Left ventricle myocardium superior (tissue), 1 donor: Measurements from ENCODE around the gene LIMS1. TPM values are rescaled to one million over a fixed set of nuclear protein-coding genes. Genes with fewer than 3 reads are reported as not detected.
"Not testable (repeated sequence)": the region's sequence is repeated elsewhere in the genome, so short reads cannot be mapped to it uniquely, and the experiment has no call there.

Experiments used
- ATAC-seq: fragments of 200-7000 bp; cut with Tn5 transposase; one replicate; pipeline ENCODE4 v1.9.1; 2020; ENCODE audit warnings: mild to moderate bottlenecking, moderate library complexity
- DNase-seq: peaks from one replicate; pipeline ENCODE4 v3.0.0-alpha.2; 2020
- intact Hi-C: fragments of 100-400 bp; cut with micrococcal nuclease; formaldehyde crosslinking; loops from one replicate; pipeline ENCODE4 v1.11.0; 2022
- long read RNA-seq: library from polyadenylated mRNA; unstranded; transcript quantifications from one replicate; pipeline ENCODE4 v2.0.0, GENCODE V29; 2021
- total RNA-seq: library from RNA; stranded (reverse); fragmentation: NEBNext Ultra II Directional; extraction: Animal tissue kit (Norgen Biotek cat#: 25700); gene quantifications from one replicate; pipeline ENCODE4 v1.2.1, GENCODE V29; 2021
- donor health status: DM: no; HTN: yes; CAD: no; lungs with severe emphysema.

Gene LIMS1, protein sequence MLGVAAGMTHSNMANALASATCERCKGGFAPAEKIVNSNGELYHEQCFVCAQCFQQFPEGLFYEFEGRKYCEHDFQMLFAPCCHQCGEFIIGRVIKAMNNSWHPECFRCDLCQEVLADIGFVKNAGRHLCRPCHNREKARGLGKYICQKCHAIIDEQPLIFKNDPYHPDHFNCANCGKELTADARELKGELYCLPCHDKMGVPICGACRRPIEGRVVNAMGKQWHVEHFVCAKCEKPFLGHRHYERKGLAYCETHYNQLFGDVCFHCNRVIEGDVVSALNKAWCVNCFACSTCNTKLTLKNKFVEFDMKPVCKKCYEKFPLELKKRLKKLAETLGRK
- 74.3 TPM for total RNA-seq
- long read RNA-seq, full-length matches to known transcripts: 6 of 55 reads
- long read RNA-seq, partial matches to known transcripts: 2 of 55 reads
- long read RNA-seq, other reads (novel, unspliced or antisense): 47 of 55 reads

DNA sequence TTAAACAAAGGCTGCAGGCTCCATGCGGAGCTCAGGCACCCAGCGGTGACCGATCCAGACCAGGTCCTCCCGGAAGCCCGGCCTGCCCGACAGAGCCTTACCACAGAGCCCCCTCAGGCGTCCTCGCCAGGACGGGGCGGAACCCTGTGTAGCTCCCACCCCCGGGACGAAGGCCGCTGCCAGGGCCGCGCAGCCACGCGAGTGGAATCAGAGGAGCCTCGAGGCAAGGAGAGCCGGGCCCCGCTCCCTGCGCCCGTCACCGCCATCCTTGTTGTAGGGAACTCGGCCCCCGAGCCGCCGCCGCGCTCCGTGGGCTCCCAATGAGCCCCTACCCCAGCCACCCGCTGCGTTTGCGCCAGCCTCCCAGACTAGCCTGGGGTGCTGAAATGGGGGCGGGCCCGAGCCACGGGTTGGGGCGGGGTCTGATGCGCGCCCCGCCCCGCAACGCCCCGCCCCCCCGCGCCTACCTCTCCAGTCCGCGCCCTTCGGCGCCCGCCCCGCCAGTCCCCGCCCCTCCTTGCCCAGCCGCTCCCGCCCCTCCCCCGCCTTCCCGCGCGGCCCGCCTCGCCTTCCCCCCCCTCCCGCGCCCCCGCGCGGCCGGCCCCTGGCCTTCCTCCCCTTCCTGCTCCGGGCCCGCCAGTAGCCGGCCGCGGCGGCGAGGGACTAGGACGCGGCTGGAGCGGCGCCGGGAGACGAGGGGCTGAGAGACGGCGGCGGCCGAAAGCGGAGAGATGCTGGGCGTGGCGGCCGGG, at the start of gene LIMS1:
TSS of gene LIMS1 (plus strand) at position 639 of the 752 bp plus-strand sequence. CDS start at position 732, 93 bp downstream.
- peak; percentile 96 for DNase-seq
- intact Hi-C loops: no loop called here
- peak; percentile 97 for ATAC-seq

- DNase-seq: no peak
- ATAC-seq: no peak
- intact Hi-C loops: no loop called here
These were observed 49.0 kb upstream of the LIMS1 start for GRCh38 chr2:108485253-108485652.

DNA sequence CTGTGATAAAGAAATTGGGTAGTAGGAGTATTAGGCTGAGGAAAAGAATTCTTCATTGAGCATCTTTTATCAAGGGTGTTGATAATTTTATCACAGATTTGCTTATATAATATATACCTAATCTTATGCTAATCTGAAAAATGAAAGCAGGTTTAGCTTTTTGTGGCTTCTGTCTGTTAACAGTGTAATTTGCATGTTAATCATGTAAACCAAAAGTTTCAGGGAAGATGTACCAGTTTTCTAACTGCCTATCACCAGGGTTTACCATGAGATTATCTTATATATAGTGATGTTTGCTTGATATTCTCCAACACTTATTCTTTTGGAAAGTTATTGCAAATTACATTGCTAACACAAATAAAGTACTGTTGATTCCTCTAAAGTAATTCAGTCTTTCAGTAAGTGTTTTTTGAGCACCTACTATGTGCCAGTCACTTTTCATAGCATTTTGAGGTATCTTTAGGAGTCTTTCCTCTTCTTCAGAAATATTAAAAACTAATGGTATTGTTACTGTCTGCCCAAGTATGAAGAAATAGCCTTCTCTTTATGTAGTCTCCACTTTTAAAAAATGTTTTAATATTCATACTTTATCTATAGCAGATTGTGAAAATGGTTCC, 43.7 kb upstream of the LIMS1 start:
- intact Hi-C loops: no loop called here
- no peak for DNase-seq

GRCh38 chr2:108491848-108492247, 42.4 kb upstream of the LIMS1 start:
- DNase-seq: no peak
- no peak for ATAC-seq
- intact Hi-C loops: no loop called here

More for the DNA sequence above, 43.7 kb upstream of the LIMS1 start:
- no peak for ATAC-seq

DNA sequence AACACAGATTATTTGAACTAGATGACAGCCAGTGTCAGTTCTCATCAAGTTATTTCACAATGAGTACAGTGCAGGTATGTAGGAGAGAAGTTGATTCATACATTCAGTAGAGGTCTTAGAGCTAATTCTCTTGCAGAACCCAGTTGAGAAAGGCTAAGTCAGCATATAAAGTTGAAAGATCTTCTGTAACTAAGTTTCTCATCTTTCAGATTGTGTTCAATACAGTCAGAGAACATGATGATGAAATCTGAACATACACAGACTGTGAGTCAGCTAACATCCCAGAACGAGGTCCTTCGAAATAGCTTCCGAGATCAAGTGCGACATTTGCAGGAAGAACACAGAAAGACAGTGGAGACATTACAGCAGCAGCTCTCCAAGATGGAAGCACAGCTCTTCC, 41.9 kb upstream of the LIMS1 start:
- DNase-seq: no peak
- intact Hi-C loops: no loop called here
- no peak for ATAC-seq

DNA sequence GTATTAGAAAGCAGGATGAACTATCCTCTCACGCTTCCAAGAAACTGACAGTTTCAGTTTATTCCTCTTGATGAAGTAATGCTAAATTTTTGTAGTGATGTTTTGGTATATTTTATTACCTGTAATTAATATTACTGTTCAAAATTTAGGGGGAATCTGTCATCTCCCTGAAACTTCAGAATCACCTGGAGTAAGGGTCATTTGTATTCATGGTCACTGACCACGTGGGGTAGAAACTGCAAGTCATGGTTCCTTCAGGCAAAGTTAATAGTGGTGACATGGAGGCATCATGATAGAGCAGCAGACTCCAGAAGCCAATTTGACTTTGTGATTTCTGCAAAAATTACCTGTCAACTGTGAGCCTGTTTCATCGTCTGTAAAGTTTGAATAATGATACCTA, 38.1 kb upstream of the LIMS1 start:
- ATAC-seq, intact Hi-C loops, DNase-seq: not testable (repeated sequence)

- intact Hi-C loops, ATAC-seq, DNase-seq: not testable (repeated sequence)
These were observed 26.6 kb upstream of the LIMS1 start for GRCh38 chr2:108507620-108508019.

GRCh38 chr2:108512431-108512830, 21.8 kb upstream of the LIMS1 start:
- DNase-seq, intact Hi-C loops, ATAC-seq: not testable (repeated sequence)

- intact Hi-C loops, ATAC-seq, DNase-seq: not testable (repeated sequence)
These were observed 19.8 kb upstream of the LIMS1 start for GRCh38 chr2:108514478-108514877.

DNA sequence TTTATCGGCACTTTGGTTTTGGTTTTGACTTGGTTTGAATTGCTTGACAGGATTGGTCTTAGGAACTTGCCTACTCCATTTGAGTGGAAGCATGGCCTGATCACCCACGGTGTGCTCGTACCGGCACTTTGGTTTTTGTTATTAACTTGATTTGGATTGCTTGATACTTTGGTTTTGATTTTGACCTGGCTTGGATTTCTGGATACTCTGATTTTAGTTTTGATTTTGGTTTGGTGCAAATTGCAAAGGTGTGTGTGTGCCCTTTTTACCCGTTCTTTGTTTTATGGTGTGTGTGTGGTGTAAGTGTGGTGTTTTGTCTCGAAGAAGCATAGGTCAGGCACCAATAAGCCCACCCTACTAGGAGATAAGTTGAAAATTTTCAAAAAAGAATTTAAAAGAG, 9.6 kb upstream of the LIMS1 start:
- DNase-seq, ATAC-seq, intact Hi-C loops: not testable (repeated sequence)

GRCh38 chr2:108525258-108525657, 9.0 kb upstream of the LIMS1 start:
- not testable (repeated sequence) for ATAC-seq

GRCh38 chr2:108531674-108532055, 2.6 kb upstream of the LIMS1 start:
- DNase-seq (no peak), ATAC-seq (no peak)
- intact Hi-C loops: no loop called here

More at GRCh38 chr2:108525258-108525657, 9.0 kb upstream of the LIMS1 start:
- intact Hi-C loops, DNase-seq: not testable (repeated sequence)

GRCh38 chr2:108534584-108535356, 500 bp downstream of the LIMS1 start:
- ATAC-seq: no peak
- DNase-seq: peak; percentile 73
- intact Hi-C loops: no loop called here

DNA sequence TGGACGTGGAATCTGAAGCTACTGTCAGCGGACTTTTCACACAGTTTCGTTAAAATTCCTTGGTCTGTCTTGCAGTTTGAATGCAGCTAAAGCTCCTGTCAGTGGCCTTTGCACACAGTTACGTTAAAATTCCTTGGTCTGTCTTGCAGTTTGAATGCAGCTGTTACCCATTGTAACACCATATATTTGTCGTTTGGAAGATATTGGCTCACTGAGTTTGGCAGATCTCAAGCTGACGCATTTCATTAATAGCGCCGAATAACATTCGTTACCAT, 1.0 kb downstream of the LIMS1 start:
- DNase-seq (no peak), ATAC-seq (no peak)
- intact Hi-C loops: no loop called here

- no peak for ATAC-seq
- intact Hi-C loops: no loop called here
- no peak for DNase-seq
These were observed 2.0 kb downstream of the LIMS1 start for GRCh38 chr2:108536133-108536780.

DNA sequence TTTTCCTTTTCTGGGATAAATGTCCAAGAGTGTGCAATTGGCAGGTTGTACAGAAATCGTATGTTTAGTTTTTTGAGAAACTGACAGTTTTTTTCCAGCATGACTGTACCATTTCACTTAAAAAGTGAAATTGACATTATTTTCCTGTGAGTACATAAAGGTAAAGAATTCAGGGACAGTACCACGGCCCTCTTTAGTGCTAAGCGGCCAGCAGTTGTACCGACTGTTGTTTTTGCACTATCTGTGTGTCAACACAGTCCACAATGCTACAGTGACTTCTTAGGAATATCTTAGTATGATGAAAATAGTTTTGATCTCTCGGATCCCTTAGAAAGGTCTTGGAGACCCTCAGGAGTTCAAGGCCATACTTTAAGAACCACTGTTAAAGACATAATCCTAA, 2.6 kb downstream of the LIMS1 start:
- DNase-seq (no peak), ATAC-seq (no peak)
- intact Hi-C loops: no loop called here

GRCh38 chr2:108538000-108538625, 3.8 kb downstream of the LIMS1 start:
- ATAC-seq: no peak
- intact Hi-C loops: no loop called here
- no peak for DNase-seq

GRCh38 chr2:108541451-108541850, 7.2 kb downstream of the LIMS1 start:
- DNase-seq: no peak
- ATAC-seq: no peak
- intact Hi-C loops: loop anchor here (5.0 kb wide), 1 partner anchor 36 kb away; no protein-coding TSS in a partner anchor
